Measurements from ENCODE around the gene DNAJB6. TPM values are rescaled to one million over a fixed set of nuclear protein-coding genes. Genes with fewer than 3 reads are reported as not detected.

DNAJB6 gene
- total and polyA plus RNA-seq, 2 donors (not counting 3 experiments of a cell fraction or from before 2014, with no cell fraction given): 69.6 to 135 TPM

- ChIA-PET POLR2A (no interaction called here), CTCF (interaction anchor here (1.0 kb wide), 1 partner anchor 11 kb away, joined by 3 read pairs; no protein-coding TSS in a partner anchor)
- dilution Hi-C loops (cut with MboI; ENCODE audit: extremely low pct_ligation_motif_present, low sequenced_read_pairs) (no loop called here), intact Hi-C loops (cut with micrococcal nuclease) (no loop called here)
- no peak for DNase-seq (ENCODE audit: low read depth, low spot score)
- no peak overlapping the region for H3K4me2 ChIP-seq (ENCODE audit: insufficient read depth, low read length)
- H3K4me3 ChIP-seq (replicated peaks in 1 of 3; ENCODE audit: insufficient read depth in 1 of 3, low read depth in 1 of 3, low read length in 3 of 3): no peak overlapping the region
- no peaks in the 10 kb centered on the region for H3K27me3 ChIP-seq (ENCODE audit: control insufficient read depth in 2 of 2, insufficient read depth in 2 of 2, low read length in 2 of 2)
- H3K27ac ChIP-seq (ENCODE audit: insufficient read depth, low read depth, low read length): no peak overlapping the region
- peaks cover 9% of the 10 kb centered on the region for H3K79me2 ChIP-seq (ENCODE audit: control insufficient read depth, insufficient read depth, low read length)
- H3K9ac ChIP-seq (replicated peaks; ENCODE audit: extremely low read depth, insufficient read depth, low read length): no peak overlapping the region
- H3K9me3 ChIP-seq (replicated peaks; ENCODE audit: control insufficient read depth, insufficient read depth, low read length): no peaks in the 10 kb centered on the region
- FAIRE-seq: no peak
- peaks cover 0 to 13% of the 10 kb centered on the region in 2 experiments for H3K36me3 ChIP-seq (ENCODE audit: control insufficient read depth in 2 of 2, extremely low read depth in 1 of 2, insufficient read depth in 2 of 2, low read length in 2 of 2)
- no peak overlapping the region for H2AFZ ChIP-seq (ENCODE audit: low read depth, low read length)
- H4K20me1 ChIP-seq (replicated peaks; ENCODE audit: control insufficient read depth, extremely low read depth, insufficient read depth, low read length): no peaks in the 10 kb centered on the region
- no peaks in the 10 kb centered on the region for H3K4me1 ChIP-seq (ENCODE audit: control insufficient read depth, extremely low read depth, insufficient read depth, low read length)
- no peaks in the 10 kb centered on the region for H3K9me1 ChIP-seq (replicated peaks; ENCODE audit: control insufficient read depth, extremely low read depth, insufficient read depth, low read length)
- no TSS peak for BruUV-seq (replicated peaks)
- no peak for TF ChIP-seq POLR2AphosphoS5 (IDR thresholded peaks at IDR 0.05; ENCODE audit: insufficient read depth, low read depth, low read length)
Measured at GRCh38 chr7:157397036-157397720, 60.4 kb downstream of the DNAJB6 start.

GRCh38 chr7:157397731-157398691 lies 61.2 kb downstream of the DNAJB6 start:
- H3K27ac ChIP-seq (ENCODE audit: insufficient read depth, low read depth, low read length): no peak overlapping the region
- no peak overlapping the region for H3K4me2 ChIP-seq (ENCODE audit: insufficient read depth, low read length)
- POLR2A ChIA-PET: no interaction called here
- H3K4me1 ChIP-seq (ENCODE audit: control insufficient read depth, extremely low read depth, insufficient read depth, low read length): no peaks in the 10 kb centered on the region
- H2AFZ ChIP-seq (ENCODE audit: low read depth, low read length): no peak overlapping the region
- TF ChIP-seq CTCF (IDR thresholded peaks at IDR 0.05; ENCODE audit: extremely low read depth in 1 of 2, insufficient read depth in 1 of 2, low read depth in 1 of 2, low read length in 2 of 2) (peak; percentile 37 to 60), EZH2 (IDR thresholded peaks at IDR 0.05; ENCODE audit: borderline replicate concordance, low read depth, low read length, severe bottlenecking) (no peak), GATA2 (IDR thresholded peaks at IDR 0.05; ENCODE audit: insufficient read depth, insufficient read length, low read depth, low read length) (no peak), POLR2AphosphoS5 (IDR thresholded peaks at IDR 0.05; ENCODE audit: insufficient read depth, low read depth, low read length) (no peak)
- no peaks in the 10 kb centered on the region for H3K9me1 ChIP-seq (replicated peaks; ENCODE audit: control insufficient read depth, extremely low read depth, insufficient read depth, low read length)
- peaks cover 7% of the 10 kb centered on the region for H3K79me2 ChIP-seq (ENCODE audit: control insufficient read depth, insufficient read depth, low read length)
- H3K4me3 ChIP-seq (replicated peaks in 1 of 3; ENCODE audit: insufficient read depth in 1 of 3, low read depth in 1 of 3, low read length in 3 of 3): no peak overlapping the region
- BruUV-seq (replicated peaks): no TSS peak
- H3K9me3 ChIP-seq (replicated peaks; ENCODE audit: control insufficient read depth, insufficient read depth, low read length): no peaks in the 10 kb centered on the region
- CTCF ChIA-PET: interaction anchor here (0.8 kb wide), 1 partner anchor 11 kb away, joined by 3 read pairs; no protein-coding TSS in a partner anchor
- DNase-seq (ENCODE audit: low read depth, low spot score) (peak; percentile 52), FAIRE-seq (peak; percentile 35)
- dilution Hi-C loops (cut with MboI; ENCODE audit: extremely low pct_ligation_motif_present, low sequenced_read_pairs) (no loop called here), intact Hi-C loops (cut with micrococcal nuclease) (no loop called here)
- no peak overlapping the region for H3K9ac ChIP-seq (replicated peaks; ENCODE audit: extremely low read depth, insufficient read depth, low read length)
- H3K36me3 ChIP-seq (ENCODE audit: control insufficient read depth in 2 of 2, extremely low read depth in 1 of 2, insufficient read depth in 2 of 2, low read length in 2 of 2): peaks cover 0 to 13% of the 10 kb centered on the region in 2 experiments
- no peaks in the 10 kb centered on the region for H4K20me1 ChIP-seq (replicated peaks; ENCODE audit: control insufficient read depth, extremely low read depth, insufficient read depth, low read length)
- H3K27me3 ChIP-seq (ENCODE audit: control insufficient read depth in 2 of 2, insufficient read depth in 2 of 2, low read length in 2 of 2): no peaks in the 10 kb centered on the region
